KMS-11 (cell line): ENCODE data around the gene GRIA1.

Experiments used
- H2AFZ ChIP-seq: fragments of 200-600 bp; sonication (generic); 2 replicates; pipeline ENCODE4 v1.6.1; 2016; ENCODE audit warnings: antibody characterized with exemption, mixed run types, low read depth
- H3K27ac ChIP-seq: fragments of 200-600 bp; sonication (generic); 2 replicates; pipeline ENCODE4 v1.6.1; 2016; ENCODE audit warnings: mild to moderate bottlenecking, mixed run types
- H3K27me3 ChIP-seq: fragments of 200-600 bp; sonication (generic); 2 replicates; pipeline ENCODE4 v1.6.1; 2017; ENCODE audit warnings: mild to moderate bottlenecking, low read depth, mixed run types, moderate library complexity; ENCODE audit not compliant: insufficient read depth
- H3K36me3 ChIP-seq: fragments of 200-600 bp; sonication (generic); 2 replicates; pipeline ENCODE4 v1.6.1; 2017; ENCODE audit warnings: mild to moderate bottlenecking, mixed run types; ENCODE audit not compliant: insufficient read depth
- H3K4me1 ChIP-seq: fragments of 200-600 bp; sonication (generic); 2 replicates; pipeline ENCODE4 v1.6.1; 2016; ENCODE audit warnings: mild to moderate bottlenecking, low read depth, mixed run types; ENCODE audit not compliant: poor library complexity, severe bottlenecking
- H3K4me2 ChIP-seq: fragments of 200-600 bp; sonication (generic); 2 replicates; pipeline ENCODE4 v1.7.0; 2016; ENCODE audit warnings: mild to moderate bottlenecking, mixed run types
- H3K4me3 ChIP-seq: fragments of 200-600 bp; sonication (generic); IDR thresholded peaks from 2 replicates; pipeline ENCODE4 v1.6.1; 2017; ENCODE audit warnings: low read depth, low read length, mixed read lengths; ENCODE audit not compliant: insufficient read depth
- H3K79me2 ChIP-seq: fragments of 200-600 bp; sonication (generic); 2 replicates; pipeline ENCODE4 v1.6.1; 2016; ENCODE audit warnings: low read depth, mixed run types; ENCODE audit not compliant: insufficient read depth
- H3K9ac ChIP-seq: fragments of 200-600 bp; sonication (generic); 2 replicates; pipeline ENCODE4 v1.6.1; 2016; ENCODE audit warnings: mild to moderate bottlenecking, mixed run types
- H4K20me1 ChIP-seq: fragments of 200-600 bp; sonication (generic); 2 replicates; pipeline ENCODE4 v1.6.1; 2016; ENCODE audit warnings: mild to moderate bottlenecking, mixed run types; ENCODE audit not compliant: insufficient read depth
- TF ChIP-seq, protein P1 (sequence below): fragments of 200-600 bp; sonication (generic); conservative IDR thresholded peaks from 2 replicates; pipeline ENCODE4 v1.6.1; 2017; ENCODE audit warnings: low read depth, mild to moderate bottlenecking, antibody characterized with exemption, low read length, moderate library complexity, mixed read lengths

GRIA1 gene

GRCh38 chr5:153523211-153523610, 32.7 kb downstream of the GRIA1 start:
- no peaks in the 10 kb centered on the region for H4K20me1 ChIP-seq
- H3K4me3 ChIP-seq, result no peak overlapping the region
- H3K27me3 ChIP-seq, result no peaks in the 10 kb centered on the region
- H3K4me2 ChIP-seq, result no peak overlapping the region
- no peaks in the 10 kb centered on the region for H3K4me1 ChIP-seq
- no peak overlapping the region for H2AFZ ChIP-seq
- no peaks in the 10 kb centered on the region for H3K79me2 ChIP-seq
- no peaks in the 10 kb centered on the region for H3K36me3 ChIP-seq
- no peak overlapping the region for H3K9ac ChIP-seq
- TF ChIP-seq, protein P1, sequence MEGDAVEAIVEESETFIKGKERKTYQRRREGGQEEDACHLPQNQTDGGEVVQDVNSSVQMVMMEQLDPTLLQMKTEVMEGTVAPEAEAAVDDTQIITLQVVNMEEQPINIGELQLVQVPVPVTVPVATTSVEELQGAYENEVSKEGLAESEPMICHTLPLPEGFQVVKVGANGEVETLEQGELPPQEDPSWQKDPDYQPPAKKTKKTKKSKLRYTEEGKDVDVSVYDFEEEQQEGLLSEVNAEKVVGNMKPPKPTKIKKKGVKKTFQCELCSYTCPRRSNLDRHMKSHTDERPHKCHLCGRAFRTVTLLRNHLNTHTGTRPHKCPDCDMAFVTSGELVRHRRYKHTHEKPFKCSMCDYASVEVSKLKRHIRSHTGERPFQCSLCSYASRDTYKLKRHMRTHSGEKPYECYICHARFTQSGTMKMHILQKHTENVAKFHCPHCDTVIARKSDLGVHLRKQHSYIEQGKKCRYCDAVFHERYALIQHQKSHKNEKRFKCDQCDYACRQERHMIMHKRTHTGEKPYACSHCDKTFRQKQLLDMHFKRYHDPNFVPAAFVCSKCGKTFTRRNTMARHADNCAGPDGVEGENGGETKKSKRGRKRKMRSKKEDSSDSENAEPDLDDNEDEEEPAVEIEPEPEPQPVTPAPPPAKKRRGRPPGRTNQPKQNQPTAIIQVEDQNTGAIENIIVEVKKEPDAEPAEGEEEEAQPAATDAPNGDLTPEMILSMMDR, result no peak
- H3K27ac ChIP-seq, result no peak overlapping the region

- Histone ChIP-seq H3K9ac (no peak overlapping the region), H3K4me1 (no peaks in the 10 kb centered on the region), H3K27ac (no peak overlapping the region), H3K79me2 (no peaks in the 10 kb centered on the region), H3K27me3 (no peaks in the 10 kb centered on the region), H3K36me3 (no peaks in the 10 kb centered on the region), H3K4me2 (no peak overlapping the region), H4K20me1 (no peaks in the 10 kb centered on the region), H2AFZ (no peak overlapping the region), H3K4me3 (no peak overlapping the region)
- TF ChIP-seq, protein P1, result no peak
Measured at GRCh38 chr5:153523831-153524230, 33.4 kb downstream of the GRIA1 start.

DNA sequence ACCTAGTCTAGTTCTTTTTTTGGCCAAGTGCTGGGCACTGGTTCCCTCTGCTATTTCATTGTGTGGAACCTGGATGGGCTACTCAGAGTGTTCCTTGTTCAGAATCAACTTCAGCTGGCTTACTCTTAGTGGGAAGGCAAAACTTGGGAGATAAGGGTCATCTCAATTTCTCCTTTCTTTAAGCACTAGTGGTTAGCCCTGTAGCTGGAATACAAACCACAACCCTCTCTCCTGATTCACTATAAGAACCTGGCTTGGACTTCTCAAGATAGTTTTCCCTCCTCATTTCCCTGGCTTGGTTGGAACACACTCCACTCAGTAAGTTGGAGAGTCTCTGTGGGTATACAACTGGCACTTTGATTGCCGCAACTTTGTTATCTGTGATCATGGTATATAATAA, 35.1 kb downstream of the GRIA1 start:
- TF ChIP-seq, protein P1, result no peak
- H4K20me1 ChIP-seq, result no peaks in the 10 kb centered on the region
- H3K27ac ChIP-seq, result no peak overlapping the region
- no peak overlapping the region for H3K4me3 ChIP-seq
- no peak overlapping the region for H3K9ac ChIP-seq
- no peak overlapping the region for H3K4me2 ChIP-seq
- H3K79me2 ChIP-seq, result no peaks in the 10 kb centered on the region
- no peak overlapping the region for H2AFZ ChIP-seq
- no peaks in the 10 kb centered on the region for H3K27me3 ChIP-seq
- H3K4me1 ChIP-seq, result no peaks in the 10 kb centered on the region
- no peaks in the 10 kb centered on the region for H3K36me3 ChIP-seq

- H3K4me1 ChIP-seq, result no peaks in the 10 kb centered on the region
- no peak overlapping the region for H3K9ac ChIP-seq
- H2AFZ ChIP-seq, result no peak overlapping the region
- H3K27ac ChIP-seq, result no peak overlapping the region
- H3K27me3 ChIP-seq, result no peaks in the 10 kb centered on the region
- H3K36me3 ChIP-seq, result no peaks in the 10 kb centered on the region
- TF ChIP-seq, protein P1, result no peak
- no peak overlapping the region for H3K4me2 ChIP-seq
- no peak overlapping the region for H3K4me3 ChIP-seq
- no peaks in the 10 kb centered on the region for H4K20me1 ChIP-seq
- H3K79me2 ChIP-seq, result no peaks in the 10 kb centered on the region
Measured at GRCh38 chr5:153530357-153531143, 40.1 kb downstream of the GRIA1 start.
